ENCODE measurements around the gene REPIN1. TPM values are rescaled to one million over a fixed set of nuclear protein-coding genes. Genes with fewer than 3 reads are reported as not detected.

The REPIN1 gene
- total and polyA plus RNA-seq, 9 of the 15 experiments (the other 6 are each of a cell fraction or from before 2014, with no cell fraction given): 8.1 to 283 (median 94.3) TPM

- peak; percentile 23 to 38 (median 24); a peak in 4 of 6 replicates for TF ChIP-seq CTCF (IDR thresholded peaks at IDR 0.05 in 2 of 3, conservative IDR thresholded peaks at IDR 0.05 in 1 of 3; ENCODE audit: insufficient read depth in 2 of 3, low read depth in 1 of 3, low read length in 3 of 3)
Observed at GRCh38 chr7:150388709-150389531, 20.3 kb downstream of the REPIN1 start (continued).

- intact Hi-C loops (cut with micrococcal nuclease) (no loop called here), in situ Hi-C loops (cut with MboI) (no loop called here)
- peaks cover 3% of the 10 kb centered on the region; the same call in 1 of the 2 replicates for H4K20me1 ChIP-seq (replicated peaks; ENCODE audit: control insufficient read depth, insufficient read depth, low read length)
- H3K36me3 ChIP-seq (ENCODE audit: control insufficient read depth, insufficient read depth, low read length): peaks cover 45% of the 10 kb centered on the region; the same call in 2 of the 3 replicates
- DNase-seq (ENCODE audit: extremely low read depth in 1 of 4, low spot score in 3 of 4) (no peak), ATAC-seq (no peak), FAIRE-seq (no peak)
- no peak overlapping the region for H3K4me2 ChIP-seq (ENCODE audit: insufficient read depth, low read length)
- WGBS (ENCODE audit: insufficient coverage, low coverage, missing lambda C conversion rate): 73% methylated on average over 5 of the region's 5 CpGs
- H3K9ac ChIP-seq (ENCODE audit: insufficient read depth in 1 of 2, low read depth in 2 of 2, low read length in 2 of 2): peak overlapping the region in 1 of 2 experiments; percentile 66; a peak in 1 of 4 replicates
- H3K4me1 ChIP-seq (replicated peaks in 1 of 2; ENCODE audit: control insufficient read depth in 2 of 2, insufficient read depth in 2 of 2, low read length in 2 of 2): peaks cover 0 to 6% of the 10 kb centered on the region in 2 experiments; a peak in 2 of 5 replicates
- BruUV-seq (replicated peaks): no TSS peak
- H3K27ac ChIP-seq (ENCODE audit: extremely low read depth, low read depth, low read length): no peak overlapping the region
- H3K4me3 ChIP-seq: no peak overlapping the region
- H3K9me3 ChIP-seq (replicated peaks; ENCODE audit: control insufficient read depth, insufficient read depth, low read depth, low read length): no peaks in the 10 kb centered on the region
- POLR2A ChIA-PET: interaction anchor here (1.3 kb wide), 1 partner anchor 11 kb away, joined by 3 read pairs; no protein-coding TSS in a partner anchor
- CTCF ChIA-PET (ENCODE audit: low intra/inter-chr PET ratio): no interaction called here
- no peak overlapping the region for H2AFZ ChIP-seq (ENCODE audit: low read depth, low read length)
- peaks cover 4% of the 10 kb centered on the region; the same call in 2 of the 3 replicates for H3K79me2 ChIP-seq (ENCODE audit: control insufficient read depth, insufficient read depth, low read length)
- no peaks in the 10 kb centered on the region for H3K9me1 ChIP-seq (ENCODE audit: control insufficient read depth, insufficient read depth, low read length)
- H3K27me3 ChIP-seq (ENCODE audit: control insufficient read depth in 2 of 2, insufficient read depth in 2 of 2, low read length in 2 of 2): no peaks in the 10 kb centered on the region
- TF ChIP-seq SAFB (IDR thresholded peaks at IDR 0.05; ENCODE audit: borderline replicate concordance, low read depth, low read length): no peak
- TF ChIP-seq ZNF143 (CRISPR knock-in tag; IDR thresholded peaks at IDR 0.05): no peak
- TF ChIP-seq ADNP (tag; IDR thresholded peaks at IDR 0.05): no peak
- no peak for TF ChIP-seq ZBTB1 (CRISPR knock-in tag; IDR thresholded peaks at IDR 0.05; ENCODE audit: borderline replicate concordance, low read depth)
- no peak for TF ChIP-seq SMARCB1 (IDR thresholded peaks at IDR 0.05; ENCODE audit: insufficient read length, low read depth)
- TF ChIP-seq GATAD2B (IDR thresholded peaks at IDR 0.05; ENCODE audit: borderline replicate concordance): no peak
- no peak for TF ChIP-seq MEF2A (IDR thresholded peaks at IDR 0.05; ENCODE audit: control insufficient read depth, low read depth, low read length)
- no peak for TF ChIP-seq ZNF239 (CRISPR knock-in tag; IDR thresholded peaks at IDR 0.05)
- no peak for TF ChIP-seq NFIX (CRISPR knock-in tag; IDR thresholded peaks at IDR 0.05; ENCODE audit: low read depth)
- no peak for TF ChIP-seq SPI1 (IDR thresholded peaks at IDR 0.05; ENCODE audit: borderline replicate concordance, low read depth, low read length)
- no peak for TF ChIP-seq ZC3H11A (IDR thresholded peaks at IDR 0.05; ENCODE audit: low read depth, low read length)
- TF ChIP-seq STAT6 (CRISPR knock-in tag; IDR thresholded peaks at IDR 0.05): no peak
Observed at GRCh38 chr7:150389532-150389816, 20.9 kb downstream of the REPIN1 start.

All from K562 (cell line).